HG02973 (cell line): Measurements from ENCODE around the gene EMC9.

Experiments
- ATAC-seq: cut with Tn5 transposase; IDR thresholded peaks from one replicate; pipeline ENCODE4 v1.9.1; 2021; ENCODE audit warnings: moderate library complexity; ENCODE audit not compliant: unreplicated experiment

Gene EMC9, protein sequence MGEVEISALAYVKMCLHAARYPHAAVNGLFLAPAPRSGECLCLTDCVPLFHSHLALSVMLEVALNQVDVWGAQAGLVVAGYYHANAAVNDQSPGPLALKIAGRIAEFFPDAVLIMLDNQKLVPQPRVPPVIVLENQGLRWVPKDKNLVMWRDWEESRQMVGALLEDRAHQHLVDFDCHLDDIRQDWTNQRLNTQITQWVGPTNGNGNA

DNA sequence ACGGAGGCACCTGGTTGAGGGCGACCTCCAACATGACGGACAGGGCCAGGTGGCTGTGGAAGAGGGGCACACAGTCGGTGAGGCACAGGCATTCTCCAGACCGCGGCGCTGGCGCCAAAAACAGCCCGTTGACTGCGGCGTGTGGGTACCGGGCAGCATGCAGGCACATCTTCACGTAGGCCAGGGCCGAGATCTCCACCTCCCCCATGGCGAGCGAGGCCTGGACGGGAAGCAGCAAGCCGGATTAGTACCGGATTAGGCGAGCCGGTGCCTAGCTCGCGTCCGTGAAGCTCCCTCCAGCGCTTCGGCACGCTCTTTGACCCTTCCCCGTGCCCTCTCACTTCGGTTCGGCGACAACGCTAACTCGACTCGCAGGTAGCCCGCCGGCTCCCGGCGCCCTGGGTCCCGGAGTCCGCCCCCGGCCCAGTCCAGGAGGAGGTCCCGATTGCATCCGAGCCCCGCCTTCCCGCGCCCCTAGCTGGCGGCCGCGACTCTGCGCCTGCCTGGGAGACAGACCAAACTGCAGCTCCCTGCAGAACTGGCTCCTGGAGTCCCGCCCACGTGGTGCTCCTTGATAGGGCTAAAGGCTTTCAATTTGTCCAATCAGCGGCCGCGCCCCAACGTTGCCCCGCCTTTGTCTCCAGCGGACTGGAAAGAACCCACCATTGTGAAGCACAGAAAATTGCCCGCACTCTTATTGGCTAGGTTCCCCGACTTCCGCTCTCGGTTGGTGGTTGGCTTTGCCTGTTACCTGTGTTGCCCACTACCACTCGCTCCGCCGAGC lies at the start of gene EMC9:
EMC9 (minus strand) TSS at position 495 of the 784 bp plus-strand sequence; CDS start at position 208, 287 bp downstream.
- ATAC-seq: peak; percentile 74

DNA sequence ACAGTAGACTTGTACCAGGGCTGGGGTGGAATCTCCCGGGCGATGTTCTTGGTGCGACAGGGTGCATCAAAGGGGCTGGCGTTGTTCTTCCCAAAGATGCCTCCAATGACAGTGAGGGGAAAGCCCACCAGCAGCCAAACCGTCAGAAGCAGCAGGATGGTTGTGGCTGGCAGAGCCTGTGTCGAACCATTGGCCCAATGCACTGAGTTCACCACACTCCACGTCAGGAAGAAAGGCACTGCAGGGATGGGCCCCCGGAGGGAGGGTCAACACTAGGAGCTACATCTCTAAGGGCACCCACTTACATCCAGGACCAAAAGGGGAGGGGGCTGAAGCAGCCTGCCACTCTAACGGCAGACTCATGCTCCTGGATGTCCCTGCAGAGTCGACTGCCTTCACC lies 49.0 kb upstream of the EMC9 start:
- ATAC-seq: no peak

DNA sequence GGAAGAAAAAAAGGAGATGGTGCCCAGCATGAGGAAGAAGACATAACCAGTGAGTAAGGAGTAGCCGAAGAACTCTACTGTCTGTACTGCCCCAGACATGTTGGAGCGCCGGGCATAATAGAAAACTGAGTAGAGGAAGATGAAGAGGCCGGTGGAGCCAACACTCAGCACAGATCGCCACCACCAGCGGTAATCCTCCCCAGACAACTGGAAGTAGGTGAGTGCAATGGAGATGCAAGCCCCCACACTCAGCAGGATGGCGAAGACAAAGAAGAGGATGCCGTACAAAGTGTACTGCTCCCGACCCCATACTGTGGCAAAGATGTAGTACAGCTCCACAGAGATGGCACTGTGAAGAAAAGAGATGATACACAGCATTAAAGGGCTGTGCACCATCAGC lies 48.1 kb upstream of the EMC9 start:
- no peak for ATAC-seq

DNA sequence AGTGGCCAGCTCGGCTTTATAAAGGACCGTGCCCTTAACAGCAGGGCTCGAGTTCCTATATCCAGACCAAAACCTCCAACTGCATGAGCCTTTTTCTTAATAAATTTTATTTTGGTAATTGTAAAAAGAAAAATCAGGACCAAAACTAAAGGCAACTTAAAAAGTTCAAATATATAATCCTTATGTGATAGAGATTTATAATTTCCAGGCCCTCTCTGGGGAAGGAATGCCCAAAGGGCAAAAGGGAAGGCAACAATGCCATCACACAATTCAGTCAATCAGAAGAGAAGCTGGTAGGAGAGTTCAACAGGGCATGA lies 47.6 kb upstream of the EMC9 start:
- ATAC-seq: no peak

DNA sequence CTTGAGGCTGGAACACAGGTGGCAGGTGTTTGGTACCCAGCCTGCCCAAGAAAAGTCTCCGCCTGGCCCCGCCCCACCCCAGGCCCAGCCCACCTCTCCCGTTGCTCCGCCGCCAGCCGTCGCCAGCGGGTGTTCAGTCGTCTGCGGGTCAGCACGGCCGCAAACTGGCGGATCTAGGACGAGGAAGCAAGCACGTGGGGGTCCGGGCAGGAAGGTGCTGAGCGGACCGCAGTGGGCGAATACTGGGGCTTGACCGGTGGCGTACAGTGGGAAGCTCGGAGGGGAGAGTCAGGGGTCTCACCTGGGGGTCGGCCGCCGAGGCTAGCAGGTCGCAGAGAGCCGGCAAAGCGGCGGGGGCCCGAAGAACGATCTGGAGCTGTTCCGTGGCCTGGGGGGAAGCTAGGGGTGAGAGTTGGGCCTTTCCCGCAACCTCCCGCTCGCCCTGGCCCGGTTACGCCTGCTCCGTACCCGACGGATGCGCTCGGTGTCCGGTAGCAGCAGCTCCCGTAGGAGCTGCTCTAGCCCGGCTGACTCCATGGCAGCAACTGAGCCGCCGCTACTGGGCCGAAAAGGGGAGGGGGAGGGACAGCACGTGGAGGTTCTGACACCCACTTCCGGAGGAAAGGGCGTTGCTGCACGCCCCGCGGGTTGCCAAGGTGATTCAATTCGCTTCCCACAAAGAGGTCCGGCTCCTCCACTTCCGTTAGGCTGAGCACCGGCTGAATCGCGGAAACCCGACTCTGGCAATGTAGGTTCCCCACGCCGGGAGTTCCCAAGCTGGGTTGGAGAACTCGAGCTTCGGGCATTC lies 47.1 kb upstream of the EMC9 start, which contains the start of gene IPO4:
IPO4 (minus strand) TSS at position 566 of the 808 bp plus-strand sequence; CDS start at position 537, 29 bp downstream.
- ATAC-seq: peak; percentile 69

DNA sequence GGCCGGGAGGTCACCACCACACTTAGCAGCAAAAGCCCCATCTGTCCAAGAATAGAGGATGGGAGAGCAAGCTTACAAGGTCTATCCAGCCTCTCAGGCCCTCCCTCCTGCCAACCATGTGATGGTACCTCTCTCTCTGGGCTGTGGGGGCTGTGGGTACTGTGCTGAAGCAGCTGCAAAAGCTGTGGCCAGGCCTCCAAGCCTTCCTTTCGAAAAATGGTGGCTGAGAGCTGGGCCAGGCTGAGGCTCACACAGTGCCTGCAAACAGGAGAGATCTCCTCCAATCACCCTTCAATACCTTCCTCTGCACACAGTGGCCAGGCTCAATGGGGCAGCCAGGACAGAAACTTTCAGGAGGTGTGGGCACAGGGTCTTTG lies 46.1 kb upstream of the EMC9 start:
- ATAC-seq: no peak

DNA sequence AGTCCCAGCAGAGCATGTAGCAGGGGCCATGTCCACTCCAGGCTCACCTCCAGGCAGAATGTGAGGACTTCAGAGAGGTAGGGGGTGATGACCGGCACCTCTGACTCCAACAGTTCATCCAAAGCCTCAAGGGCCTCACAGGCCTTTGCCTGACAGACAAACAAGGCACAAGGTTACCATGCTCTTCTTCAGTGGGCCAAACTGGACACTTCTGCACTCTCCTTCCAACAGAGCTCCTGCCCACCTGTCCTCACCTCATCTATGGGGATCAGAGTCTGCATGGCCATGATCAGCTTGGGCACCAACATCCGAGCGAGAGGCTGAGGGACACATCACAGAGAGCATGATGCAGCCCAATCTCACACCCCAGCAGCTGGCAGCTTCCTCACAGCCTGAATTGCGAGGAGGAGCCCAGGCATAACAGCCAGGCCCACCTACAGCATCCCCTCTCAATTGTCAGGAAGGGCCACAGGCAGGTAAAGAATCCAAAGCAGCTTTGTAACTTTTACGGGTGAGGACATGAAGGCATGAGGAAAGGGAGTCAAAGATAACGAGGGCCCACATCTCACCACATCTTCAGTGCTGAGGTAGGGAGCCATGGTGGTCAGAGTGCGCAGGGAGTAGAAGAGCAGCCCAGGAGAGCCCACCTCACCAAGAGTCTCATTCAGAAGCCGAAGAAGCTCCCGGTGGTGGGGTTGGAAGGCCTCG lies 45.6 kb upstream of the EMC9 start:
- no peak for ATAC-seq

DNA sequence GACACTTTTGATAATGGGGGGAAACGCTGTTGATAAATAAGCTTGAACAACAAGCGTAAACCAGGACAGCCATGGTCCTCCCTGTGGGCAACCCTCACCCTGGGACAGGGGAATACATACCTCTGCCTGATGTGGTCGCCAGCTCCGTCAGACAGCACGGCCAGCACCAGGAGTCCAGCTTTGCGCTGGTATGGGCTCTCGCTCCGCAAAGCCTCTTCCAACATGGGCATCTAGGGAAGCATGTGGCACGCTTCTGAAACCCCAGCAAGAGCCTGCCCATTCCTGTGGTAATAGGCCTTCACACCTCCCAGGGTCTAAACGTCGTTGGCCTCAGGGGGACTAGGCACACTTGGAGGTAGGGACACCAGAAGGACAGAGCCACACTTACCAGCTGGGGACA lies 44.4 kb upstream of the EMC9 start:
- ATAC-seq: no peak

DNA sequence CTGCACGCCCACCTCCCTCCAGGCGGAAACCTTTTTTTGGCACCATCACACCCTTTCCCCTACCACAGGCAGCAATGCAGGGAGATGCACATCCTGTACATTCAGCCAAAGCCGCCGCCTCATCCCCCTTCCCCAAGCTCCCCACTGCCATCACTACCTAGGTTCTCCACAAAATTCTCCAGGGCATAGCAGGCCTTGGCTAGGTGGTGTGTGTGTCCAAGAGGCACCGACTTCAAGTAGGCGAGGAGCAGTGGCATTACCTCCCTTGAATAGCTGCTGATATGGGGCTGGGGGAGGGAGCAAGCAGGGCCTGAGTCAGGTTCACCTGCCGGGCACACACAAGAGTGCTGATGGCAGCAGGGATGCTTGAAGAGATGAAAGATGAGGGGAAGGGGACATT lies 43.6 kb upstream of the EMC9 start:
- ATAC-seq: no peak

DNA sequence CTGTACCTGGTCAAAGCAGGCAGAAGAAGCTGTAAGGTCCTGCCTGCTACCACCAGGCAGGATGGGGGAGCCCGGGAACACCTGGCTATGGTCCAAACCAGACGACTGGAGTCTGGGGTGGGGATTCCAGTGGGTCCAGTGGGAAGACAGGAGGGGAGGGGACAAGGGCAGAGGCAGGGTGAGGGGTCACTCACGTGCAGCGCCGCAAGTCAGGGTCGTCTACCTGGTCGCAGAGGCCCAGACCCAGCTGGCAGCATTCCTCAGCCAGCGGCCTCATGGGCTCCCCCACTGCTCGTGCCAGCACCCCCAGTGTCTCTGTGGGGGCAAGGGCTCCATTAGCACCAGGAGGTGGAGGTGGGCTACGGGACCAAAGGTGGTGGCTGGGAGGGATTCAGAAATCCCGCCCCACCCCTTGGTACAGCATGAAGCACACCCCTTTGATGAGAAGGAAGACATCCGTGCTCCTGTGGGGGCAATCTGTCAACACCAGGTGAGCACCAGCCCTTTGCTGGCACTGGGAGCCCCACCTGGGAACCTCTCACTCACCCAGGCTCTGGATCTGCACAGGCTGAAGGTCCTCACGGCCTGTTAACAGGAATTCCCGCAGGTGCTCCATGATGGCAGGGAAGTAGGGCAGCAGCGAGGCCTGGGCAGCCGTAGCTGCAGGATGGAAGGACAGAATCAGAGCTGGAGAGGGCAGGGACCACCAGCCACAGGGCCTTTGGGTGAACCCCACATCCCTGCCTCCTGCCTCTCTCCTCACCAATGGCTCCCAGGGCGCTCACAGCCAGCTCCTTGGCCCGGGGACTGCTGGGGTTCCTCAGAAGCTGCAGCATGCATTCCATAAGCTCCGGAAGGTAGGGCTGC lies 42.9 kb upstream of the EMC9 start:
- ATAC-seq: no peak

DNA sequence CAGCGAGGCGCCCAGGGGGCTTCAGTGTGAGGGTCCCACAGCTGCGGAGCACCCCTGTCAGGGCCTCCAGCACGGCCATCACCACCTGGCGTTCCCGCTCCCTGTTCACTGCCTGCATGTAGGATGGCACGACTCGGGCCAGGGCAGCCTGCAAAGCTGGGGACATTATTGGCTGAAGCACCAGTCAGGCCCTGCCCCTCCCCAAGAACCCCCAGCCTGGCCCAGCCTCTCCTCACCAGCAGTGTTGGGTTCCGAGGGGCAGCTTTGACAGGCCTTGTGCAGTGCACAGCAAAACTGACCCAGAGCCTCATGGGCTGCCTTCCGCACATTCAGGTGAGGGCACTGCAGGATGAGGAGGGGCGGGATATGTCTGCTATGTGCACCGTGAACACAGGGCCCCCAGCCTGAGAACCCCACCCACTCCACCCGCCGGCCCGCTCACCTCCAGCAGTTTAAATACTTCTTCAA lies 41.7 kb upstream of the EMC9 start:
- no peak for ATAC-seq

DNA sequence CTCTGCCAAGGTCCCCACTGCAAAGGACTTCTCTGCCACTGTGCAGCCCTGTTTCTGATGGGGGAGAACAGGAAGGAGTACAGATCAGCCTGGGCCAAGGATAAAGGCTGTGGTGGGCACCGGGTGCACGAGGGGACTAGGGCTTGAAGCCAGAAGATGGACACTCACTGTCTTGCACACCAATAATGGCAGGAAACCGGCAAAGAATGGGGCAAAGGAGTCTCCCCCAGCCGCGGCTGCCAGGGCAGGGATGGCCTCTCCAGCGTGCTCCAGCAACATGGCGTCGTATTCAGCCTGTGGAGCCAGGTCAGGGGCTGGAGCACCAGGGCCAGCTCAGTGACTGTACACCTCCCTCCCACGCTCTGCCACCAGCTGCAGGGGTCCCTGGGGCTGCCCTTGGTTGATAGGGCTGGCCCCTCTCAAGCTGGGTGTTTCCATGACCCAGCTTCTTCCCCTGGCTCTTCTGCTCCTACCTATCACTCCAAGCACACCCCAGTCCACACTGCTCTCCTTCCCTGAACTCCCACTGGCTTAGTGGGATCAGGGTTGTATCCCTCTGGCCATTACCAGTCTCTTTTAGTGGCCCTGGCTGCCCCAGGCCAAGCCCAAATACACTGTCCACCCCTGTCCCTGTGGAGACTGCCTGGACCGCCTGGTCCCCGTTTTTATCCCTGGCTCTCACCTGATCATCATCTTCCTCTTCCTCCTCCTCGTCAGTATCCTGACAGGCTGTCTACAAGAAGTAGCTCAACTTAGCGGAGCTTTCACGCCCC lies 40.9 kb upstream of the EMC9 start:
- no peak for ATAC-seq

DNA sequence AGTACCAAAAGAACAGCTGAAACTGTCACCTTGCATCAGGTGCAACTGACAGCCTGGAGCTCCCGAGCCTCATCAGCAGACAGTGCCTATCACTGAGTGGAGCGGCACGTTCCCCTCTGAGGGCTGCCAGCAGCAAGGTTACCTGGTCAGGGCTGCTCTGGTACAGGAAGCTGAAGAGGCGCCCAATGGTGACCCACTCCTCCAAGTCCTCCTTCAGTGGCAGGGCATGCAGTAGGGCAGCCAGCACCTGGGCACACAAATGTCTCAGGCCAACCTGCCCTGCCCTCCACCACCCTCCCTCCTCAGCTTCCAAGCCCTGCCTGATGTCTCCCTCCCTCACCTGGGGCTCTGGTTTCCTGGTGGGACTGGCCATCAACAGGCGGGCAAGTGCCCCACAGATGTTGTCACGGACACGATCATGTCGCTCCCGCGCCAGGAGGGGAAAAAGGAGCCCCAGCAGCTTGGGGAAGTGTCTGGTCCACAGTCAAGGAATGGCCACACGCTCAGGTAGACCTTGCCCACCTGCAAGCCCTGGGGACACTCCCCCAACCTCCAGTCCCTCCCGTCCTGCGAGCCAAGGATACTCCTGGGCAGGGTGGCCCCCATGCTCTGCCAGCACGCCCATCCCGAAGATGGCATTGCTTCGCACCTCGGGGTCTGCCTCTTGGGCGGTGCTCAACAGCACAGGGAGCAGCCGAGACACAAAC lies 40.1 kb upstream of the EMC9 start:
- no peak for ATAC-seq

DNA sequence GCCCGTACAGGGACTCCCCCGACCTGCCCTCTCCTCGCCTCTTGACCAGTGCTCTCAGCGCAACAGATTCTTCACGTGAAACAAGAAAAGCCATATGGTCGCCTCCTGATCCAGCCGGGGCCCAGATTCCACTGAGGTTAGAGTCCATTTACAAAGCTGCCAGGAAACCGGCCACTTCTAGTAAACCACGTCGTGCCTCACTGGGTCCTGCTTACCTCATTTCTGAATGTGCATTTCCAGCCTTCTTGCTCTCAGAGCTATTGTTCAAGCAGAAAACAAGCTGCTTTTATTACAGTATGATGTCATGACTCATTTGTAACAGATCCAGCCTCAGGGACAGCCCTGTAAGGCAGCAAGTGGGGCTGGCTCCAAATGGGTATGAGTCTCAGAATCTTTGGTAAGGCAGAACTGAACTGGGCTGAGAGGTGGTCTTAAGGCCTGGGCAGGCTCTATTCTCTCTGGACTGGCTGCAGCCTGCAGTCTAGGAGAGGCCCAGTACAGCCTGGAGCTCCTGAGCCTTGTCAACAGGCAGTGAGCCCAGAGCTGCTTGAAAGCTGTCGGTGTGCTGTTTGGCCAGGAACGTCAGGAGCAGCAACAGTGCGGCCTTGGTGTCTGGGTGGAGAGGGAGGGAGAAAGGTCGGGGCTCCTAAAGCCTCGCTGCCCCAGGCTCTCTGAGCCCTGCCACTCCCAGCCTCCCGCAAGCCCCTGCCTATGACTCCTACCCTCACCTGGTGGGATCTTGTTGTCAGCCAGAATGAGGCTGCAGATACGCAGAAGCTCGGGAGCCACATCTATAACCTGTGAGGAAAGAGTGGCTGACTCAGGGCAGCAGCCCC lies 38.8 kb upstream of the EMC9 start:
- ATAC-seq: no peak

DNA sequence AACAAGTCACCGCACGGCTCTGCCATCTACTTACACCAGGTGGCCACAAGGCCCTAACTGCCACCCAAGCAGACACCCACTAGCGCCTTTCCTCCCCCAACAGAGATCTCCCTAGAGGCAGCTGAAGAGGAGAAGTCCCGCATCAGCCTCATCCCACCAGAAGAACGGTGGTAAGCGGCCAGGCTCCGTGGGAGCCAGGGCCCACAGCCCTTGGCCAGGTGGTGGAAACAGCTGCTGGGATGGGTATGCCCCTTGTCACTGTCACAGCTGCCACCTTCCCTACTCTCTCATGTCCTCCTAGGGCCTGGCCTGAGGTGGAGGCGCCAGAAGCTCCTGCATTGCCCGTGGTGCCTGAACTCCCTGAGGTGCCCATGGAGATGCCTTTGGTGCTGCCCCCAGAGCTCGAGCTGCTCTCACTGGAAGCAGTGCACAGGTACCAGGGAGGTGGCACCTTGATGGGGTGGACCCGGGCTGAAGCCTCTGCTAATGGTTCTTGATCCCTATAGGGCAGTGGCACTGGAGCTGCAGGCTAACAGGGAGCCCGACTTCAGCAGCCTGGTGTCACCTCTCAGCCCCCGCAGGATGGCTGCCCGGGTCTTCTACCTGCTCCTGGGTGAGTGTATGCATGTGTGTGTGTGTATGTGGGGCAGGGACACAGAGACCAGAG lies 38.0 kb upstream of the EMC9 start:
- ATAC-seq: no peak

DNA sequence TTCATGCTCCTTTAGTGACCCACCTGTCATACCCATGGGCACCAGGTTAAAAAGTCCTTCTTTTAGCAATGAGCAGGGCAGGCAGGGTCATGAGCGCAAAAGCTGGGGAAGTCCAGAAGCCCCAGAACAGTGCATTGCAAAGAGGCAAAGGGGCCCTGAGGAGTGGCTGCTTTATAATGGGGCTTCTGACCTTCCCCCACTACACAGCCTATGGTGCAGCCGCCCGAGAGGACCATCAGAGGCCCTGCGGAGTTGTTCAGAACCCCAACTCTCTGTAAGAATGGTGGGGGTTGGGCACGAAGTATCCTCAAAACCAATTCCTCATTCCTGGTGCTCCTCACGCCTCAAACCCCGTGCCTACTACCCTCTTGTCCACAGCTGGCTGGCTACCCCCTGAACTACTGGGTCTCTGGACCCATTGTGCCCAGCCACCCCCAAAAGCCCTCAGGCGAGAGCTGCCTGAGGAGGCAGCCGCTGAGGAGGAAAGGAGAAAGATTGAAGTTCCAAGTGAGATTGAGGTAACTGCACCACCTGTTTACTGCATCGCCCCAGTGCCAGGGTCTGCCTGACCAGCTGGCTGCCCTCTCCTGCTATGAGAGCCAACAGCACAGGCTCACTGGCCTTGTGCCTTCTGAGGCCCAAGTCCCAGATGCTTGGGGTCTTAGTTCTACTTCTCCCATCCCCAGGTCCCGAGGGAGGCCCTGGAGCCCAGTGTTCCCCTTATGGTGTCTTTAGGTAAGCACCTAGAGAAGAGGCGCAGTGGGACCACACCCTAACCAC lies 37.2 kb upstream of the EMC9 start:
- ATAC-seq: no peak

DNA sequence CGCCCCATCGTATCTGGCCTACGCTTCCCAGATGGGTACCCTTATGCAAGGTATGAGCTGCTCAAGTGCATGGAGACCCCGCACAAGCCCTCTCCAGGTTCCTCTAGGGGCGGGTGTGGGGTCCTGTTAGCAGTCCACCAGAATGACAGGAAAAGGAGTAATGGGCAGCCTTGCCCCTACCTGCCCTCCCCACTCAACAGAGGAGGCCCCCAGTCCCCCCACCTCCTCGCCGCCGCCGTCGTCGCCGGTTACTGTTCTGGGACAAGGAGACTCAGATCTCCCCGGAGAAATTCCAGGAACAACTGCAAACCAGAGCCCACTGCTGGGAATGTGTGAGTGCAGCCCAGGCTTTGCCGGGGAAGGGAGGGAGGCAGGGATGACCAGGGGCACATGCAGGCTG lies 36.5 kb upstream of the EMC9 start:
- ATAC-seq: no peak
